H1 (cell line): Measurements from ENCODE around the gene CTSA. TPM values are rescaled to one million over a fixed set of nuclear protein-coding genes. Genes with fewer than 3 reads are reported as not detected.

Experiments used
- CTCF ChIA-PET: fragments of 300-600 bp; sonication (Branson Sonifier 250); formaldehyde crosslinking; loops from one replicate; lab custom pipeline; 2021; ENCODE audit not compliant: partially characterized antibody; lab: Charles Lee
- POLR2A ChIA-PET: fragments of 300-600 bp; sonication (Branson Sonifier 250); formaldehyde crosslinking; loops from one replicate; lab custom pipeline; 2021; ENCODE audit warnings: inconsistent platforms; ENCODE audit not compliant: partially characterized antibody; lab: Charles Lee
- DNase-seq, 2 experiments: peaks; one replicate each; pipeline versions ENCODE4 v3.0.0 to v3.0.0-alpha.2; 2010 to 2022; ENCODE audit warnings: low spot score in 2 of 2, low read depth in 1 of 2, mixed read lengths in 1 of 2
- FAIRE-seq: peaks from 2 replicates; lab custom pipeline; 2011; peaks lifted over from hg19 to GRCh38; lab: Jason Lieb, UNC
- H2AFZ ChIP-seq: 2 replicates; pipeline ENCODE4 v1.8.1; 2012; ENCODE audit warnings: low read length, inconsistent platforms
- H2AK5ac ChIP-seq: 2 replicates; pipeline ENCODE4 v1.6.1; 2013; ENCODE audit warnings: low read depth, low read length
- H2BK120ac ChIP-seq: replicated peaks from 2 replicates; pipeline ENCODE3; 2013; ENCODE audit warnings: low read depth, low read length, inconsistent platforms
- H2BK12ac ChIP-seq: 2 replicates; pipeline ENCODE4 v1.6.1; 2013; ENCODE audit warnings: low read depth, low read length
- H2BK15ac ChIP-seq: 2 replicates; pipeline ENCODE4 v1.6.1; 2013; ENCODE audit warnings: low read length
- H2BK20ac ChIP-seq: 2 replicates; pipeline ENCODE4 v1.6.1; 2013; ENCODE audit warnings: low read length
- H2BK5ac ChIP-seq: 2 replicates; pipeline ENCODE4 v1.6.1; 2013; ENCODE audit warnings: low read depth, low read length
- H3K14ac ChIP-seq: 2 replicates; pipeline ENCODE4 v1.6.1; 2013; ENCODE audit warnings: inconsistent platforms; ENCODE audit not compliant: insufficient read length
- H3K18ac ChIP-seq: 2 replicates; pipeline ENCODE4 v1.6.1; 2013; ENCODE audit warnings: low read length; ENCODE audit errors: extremely low read depth
- H3K23ac ChIP-seq: 2 replicates; pipeline ENCODE4 v1.6.1; 2013; ENCODE audit warnings: inconsistent platforms; ENCODE audit not compliant: insufficient read length
- H3K23me2 ChIP-seq: 2 replicates; pipeline ENCODE4 v1.6.1; 2013; ENCODE audit warnings: low read depth, low read length
- H3K27ac ChIP-seq: 2 replicates; pipeline ENCODE4 v1.6.1; 2011; ENCODE audit warnings: low read depth, low read length, inconsistent platforms
- H3K27me3 ChIP-seq, 4 experiments: replicated peaks in 1 of 4; 1 replicate in 1 of 4; 2 replicates in 3 of 4; pipeline versions ENCODE4 v1.6.1 to v1.8.1; 2011 to 2013; ENCODE audit warnings: low read length in 3 of 4, mild to moderate bottlenecking in 3 of 4, inconsistent platforms in 2 of 4, mixed read lengths in 2 of 4, moderate library complexity in 1 of 4; ENCODE audit not compliant: control insufficient read depth in 3 of 4, insufficient read depth in 3 of 4; ENCODE audit errors: extremely low read depth in 1 of 4
- H3K36me3 ChIP-seq, 4 experiments: 2 replicates each; pipeline versions ENCODE4 v1.6.1 to v1.8.1; 2011 to 2013; ENCODE audit warnings: mild to moderate bottlenecking in 4 of 4, low read length in 3 of 4, moderate library complexity in 2 of 4, control low read depth in 1 of 4, inconsistent platforms in 1 of 4; ENCODE audit not compliant: insufficient read depth in 4 of 4, control insufficient read depth in 2 of 4
- H3K4ac ChIP-seq: replicated peaks from 2 replicates; pipeline ENCODE3; 2013; ENCODE audit warnings: low read length, low read depth, mixed read lengths, inconsistent platforms; ENCODE audit not compliant: insufficient read length
- H3K4me1 ChIP-seq, 4 experiments: replicated peaks in 1 of 4; 1 replicate in 1 of 4; 2 replicates in 3 of 4; pipeline versions ENCODE4 v1.6.1 to v1.8.1; 2011 to 2013; ENCODE audit warnings: low read length in 3 of 4, inconsistent platforms in 2 of 4, mixed read lengths in 1 of 4; ENCODE audit not compliant: insufficient read depth in 4 of 4, control insufficient read depth in 3 of 4
- H3K4me2 ChIP-seq, 2 experiments: 2 replicates each; pipeline versions ENCODE4 v1.6.1 to v1.8.1; 2011 to 2013; ENCODE audit warnings: low read depth in 2 of 2, low read length in 2 of 2, control low read depth in 1 of 2, inconsistent platforms in 1 of 2, mild to moderate bottlenecking in 1 of 2; ENCODE audit not compliant: insufficient read depth in 1 of 2
- H3K4me3 ChIP-seq, 4 experiments: fragments of 200-600, 300-600 bp in 1 of 4; sonication (generic), shearing (Covaris generic), sonication (Bioruptor Twin) in 1 of 4; 2 replicates each; pipeline versions ENCODE4 v1.5.1 to v1.8.1; 2011 to 2016; ENCODE audit warnings: low read length in 4 of 4, low read depth in 3 of 4, control low read depth in 2 of 4, inconsistent platforms in 2 of 4, mild to moderate bottlenecking in 2 of 4, mixed read lengths in 1 of 4, moderate library complexity in 1 of 4; ENCODE audit not compliant: insufficient read depth in 2 of 4; ENCODE audit errors: extremely low read depth in 1 of 4
- H3K56ac ChIP-seq: replicated peaks from 2 replicates; pipeline ENCODE3; 2013; ENCODE audit warnings: low read depth, mild to moderate bottlenecking, mixed read lengths, low read length, inconsistent platforms; ENCODE audit not compliant: insufficient read length
- H3K79me1 ChIP-seq: 2 replicates; pipeline ENCODE4 v1.6.1; 2013; ENCODE audit warnings: low read depth, low read length, control low read depth
- H3K79me2 ChIP-seq, 2 experiments: 2 replicates each; pipeline versions ENCODE4 v1.6.1 to v1.8.1; 2012 to 2013; ENCODE audit warnings: low read length in 2 of 2, mild to moderate bottlenecking in 2 of 2, inconsistent platforms in 1 of 2; ENCODE audit not compliant: insufficient read depth in 2 of 2, control insufficient read depth in 1 of 2
- H3K9ac ChIP-seq, 4 experiments: replicated peaks in 1 of 4; 1 replicate in 1 of 4; 2 replicates in 3 of 4; pipeline versions ENCODE4 v1.6.1 to v1.8.1; 2011 to 2013; ENCODE audit warnings: low read depth in 3 of 4, low read length in 3 of 4, control low read depth in 2 of 4, mild to moderate bottlenecking in 2 of 4, moderate library complexity in 2 of 4, inconsistent platforms in 1 of 4; ENCODE audit errors: extremely low read depth in 1 of 4
- H3K9me3 ChIP-seq, 2 experiments: 2 replicates each; pipeline versions ENCODE4 v1.6.1 to v1.8.1; 2012 to 2013; ENCODE audit warnings: mild to moderate bottlenecking in 2 of 2, moderate library complexity in 2 of 2, control low read depth in 1 of 2, inconsistent platforms in 1 of 2, low read depth in 1 of 2, low read length in 1 of 2, mixed read lengths in 1 of 2; ENCODE audit not compliant: insufficient read depth in 2 of 2
- H4K20me1 ChIP-seq, 2 experiments: replicated peaks in 1 of 2; 2 replicates each; pipeline versions ENCODE3 to v1.8.1; 2011 to 2013; ENCODE audit warnings: inconsistent platforms in 2 of 2, low read length in 2 of 2, mild to moderate bottlenecking in 1 of 2; ENCODE audit not compliant: insufficient read depth in 2 of 2, control insufficient read depth in 1 of 2
- H4K5ac ChIP-seq: 2 replicates; pipeline ENCODE4 v1.6.1; 2013; ENCODE audit warnings: low read length, low read depth, mixed read lengths, inconsistent platforms; ENCODE audit not compliant: insufficient read length
- H4K8ac ChIP-seq: 2 replicates; pipeline ENCODE4 v1.8.0; 2013; ENCODE audit warnings: mild to moderate bottlenecking, moderate library complexity, low read length, inconsistent platforms; ENCODE audit not compliant: insufficient read depth; ENCODE audit errors: extremely low read depth
- H4K91ac ChIP-seq: replicated peaks from 2 replicates; pipeline ENCODE3; 2013; ENCODE audit warnings: low read length, mixed read lengths, inconsistent platforms; ENCODE audit not compliant: insufficient read length
- KDM1A ChIP-seq: fragments of 200-600, 300-600 bp; sonication (generic); IDR thresholded peaks from 2 replicates; pipeline ENCODE4 v1.7.1; 2016; ENCODE audit warnings: mild to moderate bottlenecking, low read length, borderline replicate concordance
- RAD21 ChIP-seq, 2 experiments: IDR thresholded peaks in 1 of 2; conservative IDR thresholded peaks in 1 of 2; 2 replicates each; pipeline ENCODE4 v1.6.1; 2011; ENCODE audit warnings: low read depth in 2 of 2, low read length in 2 of 2, improper control_type of control experiment in 1 of 2, inconsistent platforms in 1 of 2, mild to moderate bottlenecking in 1 of 2, moderate library complexity in 1 of 2
- WGBS, 2 experiments: shearing (Covaris generic) in 1 of 2; methylation state at CpG; one replicate each; pipeline versions ENCODE4 v1.1.6 to v1.1.7; 2013 to 2015; ENCODE audit warnings: low lambda C conversion rate in 2 of 2, mixed read lengths in 2 of 2, inconsistent platforms in 1 of 2, low coverage in 1 of 2, missing lambda C conversion rate in 1 of 2; ENCODE audit not compliant: insufficient replicate concordance in 2 of 2, insufficient coverage in 1 of 2, insufficient read length in 1 of 2; ENCODE audit errors: extremely low coverage in 1 of 2, missing lambda C conversion rate in 1 of 2; 5-methylcytosine and 5-hydroxymethylcytosine counted together
- polyA plus RNA-seq, 7 experiments: library from polyadenylated mRNA; depleted of rRNA in 3 of 7; stranded (reverse) in 5 of 7; unstranded in 2 of 7; fragments of >200 nt in 5 of 7; fragments of 200-250 nt in 2 of 7; gene quantifications; 1 replicate in 5 of 7; 2 replicates in 1 of 7; 4 replicates in 1 of 7; pipeline versions ENCODE4 v1.2.1 to v1.2.3, GENCODE V29; 2011 to 2013; ENCODE audit warnings: missing spikeins in 2 of 7, mixed read lengths in 2 of 7
- total RNA-seq: library from RNA; stranded (reverse); fragmentation: NEBNext Ultra II Directional; extraction: Animal tissue kit (Norgen Biotek cat#: 25700); gene quantifications from 2 replicates; pipeline ENCODE4 v1.2.1, GENCODE V29; 2021

CTSA gene
- total and polyA plus RNA-seq, 2 of the 8 experiments (the other 6 are each of a cell fraction or from before 2014, with no cell fraction given), result 49.7 to 74.0 TPM

- peak; percentile 93 for TF ChIP-seq KDM1A
- TF ChIP-seq RAD21 (IDR thresholded peaks at IDR 0.05 in 1 of 2, conservative IDR thresholded peaks at IDR 0.05 in 1 of 2; ENCODE audit: low read depth in 2 of 2, low read length in 2 of 2), result no peak
- no peaks in the 10 kb centered on the region; the same call in 1 of the 2 replicates for H3K79me1 ChIP-seq
- H3K4ac ChIP-seq, result no peak overlapping the region
- no peak overlapping the region for H3K23ac ChIP-seq
- H2BK20ac ChIP-seq, result 0 out of 2 replicates have a peak overlapping the region, but pooled peaks have one; percentile 27
- POLR2A ChIA-PET, result interaction anchor here (0.7 to 9.2 kb wide), 12 partner anchors 8 to 335 kb away, joined by 3 to 172 read pairs (median 17); partner anchors contain the start of genes CTSA, NEURL2, PCIF1 and ZSWIM1
- H2BK15ac ChIP-seq, result peak overlapping the region; percentile 8; the same call in 1 of the 2 replicates
- H3K79me2 ChIP-seq, result 0 out of 4 replicates have a peak, but pooled peaks cover 0 to 3% of the 10 kb centered on the region in 2 experiments
- no peak overlapping the region; the same call in 1 of the 2 replicates for H3K18ac ChIP-seq
- H3K4me3 ChIP-seq, result peak overlapping the region; percentile 52 to 81 (median 70)
- H3K27ac ChIP-seq, result no peak overlapping the region
- H2AFZ ChIP-seq, result 0 out of 2 replicates have a peak overlapping the region, but pooled peaks have one; percentile 4
- H4K8ac ChIP-seq, result no peak overlapping the region
- H3K9ac ChIP-seq, result peak overlapping the region in 1 of 4 experiments; percentile 16; a peak in 1 of 7 replicates
- H3K23me2 ChIP-seq, result peaks cover 11% of the 10 kb centered on the region; the same call in 1 of the 2 replicates
- no peak for DNase-seq
- H2BK5ac ChIP-seq, result no peak overlapping the region
- no peak overlapping the region for H3K14ac ChIP-seq
- WGBS, 2 experiments, result 27% methylated on average over 4 of the region's 4 CpGs; no CpG with 5 or more reads in 1 of the 2 experiments
- H3K36me3 ChIP-seq, result peaks cover 4 to 18% (median 12%) of the 10 kb centered on the region in 4 experiments; a peak in 6 of 8 replicates
- H3K9me3 ChIP-seq, result no peaks in the 10 kb centered on the region
- H3K4me1 ChIP-seq, result peaks cover 0 to 2% (median 0%) of the 10 kb centered on the region in 4 experiments; a peak in 3 of 7 replicates
- peaks cover 2 to 9% of the 10 kb centered on the region in 2 experiments for H4K20me1 ChIP-seq
- H3K4me2 ChIP-seq, result peak overlapping the region; percentile 90 to 97
- FAIRE-seq, result no peak
- H4K91ac ChIP-seq, result no peak overlapping the region
- no peak overlapping the region for H3K56ac ChIP-seq
- no peaks in the 10 kb centered on the region for H3K27me3 ChIP-seq
- no peak overlapping the region for H2AK5ac ChIP-seq
- H2BK12ac ChIP-seq, result no peak overlapping the region
- H4K5ac ChIP-seq, result no peak overlapping the region
- CTCF ChIA-PET, result interaction anchor here (0.7 to 1.5 kb wide), 2 partner anchors 12 to 31 kb away, joined by 3 to 4 read pairs; partner anchors contain the start of gene ZSWIM1
- H2BK120ac ChIP-seq, result no peak overlapping the region
Observed at GRCh38 chr20:45912344-45912682, 21.2 kb downstream of the CTSA start.
